ENCODE measurements around the gene KCNJ1.
A peak's percentile ranks its signal among the peaks of the same experiment; 100 is the strongest.

The KCNJ1 gene

DNA sequence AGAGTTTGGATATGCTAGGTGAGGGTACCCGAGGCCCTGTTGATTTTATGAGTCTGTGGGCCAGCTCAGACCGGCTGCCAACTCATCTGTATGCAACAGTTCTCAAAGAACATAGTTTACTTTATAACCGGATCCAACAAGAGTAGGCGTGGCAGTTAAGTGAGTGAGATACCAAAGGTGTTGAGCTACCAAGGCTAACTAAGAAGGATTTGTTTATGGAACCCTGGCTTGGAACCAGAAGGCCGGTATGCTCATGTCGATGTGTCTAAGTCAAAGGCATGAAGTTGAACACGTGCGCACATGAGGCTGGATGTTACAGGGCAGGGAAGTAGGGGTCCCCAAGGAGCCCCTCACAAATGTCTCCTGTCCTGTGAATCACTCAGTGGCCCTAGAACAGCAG, at the start of gene KCNJ1:
Gene KCNJ1, minus strand, starts transcription at position 20 of the 400 bp plus-strand sequence. CDS start 27,053 bp downstream, outside the sequence.
- ChIA-PET CTCF (no interaction called here), POLR2A (ENCODE audit: low non-redundant PET) (no interaction called here)
- no peak within 1 kb of the TSS for H3K27ac ChIP-seq
- DNase-seq (ENCODE audit: low spot score), result no peak
- no peak for TF ChIP-seq CTCF (conservative IDR thresholded peaks at IDR 0.05; ENCODE audit: low read depth)

DNA sequence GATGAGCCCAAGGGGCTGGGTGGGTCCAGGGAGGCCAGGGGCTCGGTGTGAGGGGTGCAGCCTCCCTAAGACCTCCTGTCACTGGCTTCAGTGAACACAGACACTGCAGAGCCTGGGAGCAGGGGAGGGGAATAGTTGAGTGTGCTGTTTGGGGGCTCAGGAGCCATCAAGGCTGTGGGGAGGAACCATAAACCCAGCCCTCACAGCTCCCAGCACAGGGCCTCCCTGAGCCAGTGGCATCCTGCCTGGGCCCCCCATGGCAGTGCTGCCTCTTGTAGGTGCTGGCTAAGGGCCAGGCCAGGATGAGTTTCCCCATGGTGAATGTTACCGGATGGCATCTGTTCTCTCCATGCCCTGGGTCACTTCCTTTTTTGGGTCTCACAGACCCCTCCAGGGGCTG, 49.6 kb upstream of the KCNJ1 start:
- H3K27ac ChIP-seq, result no peak overlapping the region
- TF ChIP-seq CTCF (conservative IDR thresholded peaks at IDR 0.05; ENCODE audit: low read depth), result no peak
- CTCF ChIA-PET, result no interaction called here
- POLR2A ChIA-PET (ENCODE audit: low non-redundant PET), result no interaction called here
- DNase-seq (ENCODE audit: low spot score), result no peak

- no peak for TF ChIP-seq CTCF (conservative IDR thresholded peaks at IDR 0.05; ENCODE audit: low read depth)
- DNase-seq (ENCODE audit: low spot score), result no peak
- H3K27ac ChIP-seq, result no peak overlapping the region
- CTCF ChIA-PET, result no interaction called here
- POLR2A ChIA-PET (ENCODE audit: low non-redundant PET), result no interaction called here
Measured at GRCh38 chr11:128916037-128916572, 49.0 kb upstream of the KCNJ1 start.

DNA sequence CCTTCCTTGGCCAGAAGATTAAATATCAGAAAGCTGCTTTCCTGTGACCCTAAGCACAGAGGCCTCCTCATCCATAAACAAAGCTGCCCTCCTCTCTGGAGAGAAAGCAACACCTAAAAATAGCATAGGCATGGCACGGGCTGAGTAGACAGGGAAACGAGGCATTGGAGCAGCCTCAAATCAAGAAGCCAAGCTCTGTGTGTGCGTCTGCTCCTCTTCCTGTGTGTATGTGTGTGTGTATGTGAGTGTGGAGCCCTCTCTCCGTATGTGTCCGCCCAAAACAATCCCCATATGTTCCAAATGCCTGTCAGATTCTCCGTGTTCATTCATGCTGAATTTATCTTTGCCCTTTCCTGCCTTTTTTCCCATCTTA, 48.0 kb upstream of the KCNJ1 start:
- H3K27ac ChIP-seq, result peak overlapping the region; percentile 50
- no peak for DNase-seq (ENCODE audit: low spot score)
- no peak for TF ChIP-seq CTCF (conservative IDR thresholded peaks at IDR 0.05; ENCODE audit: low read depth)
- ChIA-PET POLR2A (ENCODE audit: low non-redundant PET) (no interaction called here), CTCF (interaction anchor here (1.5 kb wide), 1 partner anchor 41 kb away, joined by 6 read pairs; no protein-coding TSS in a partner anchor)

DNA sequence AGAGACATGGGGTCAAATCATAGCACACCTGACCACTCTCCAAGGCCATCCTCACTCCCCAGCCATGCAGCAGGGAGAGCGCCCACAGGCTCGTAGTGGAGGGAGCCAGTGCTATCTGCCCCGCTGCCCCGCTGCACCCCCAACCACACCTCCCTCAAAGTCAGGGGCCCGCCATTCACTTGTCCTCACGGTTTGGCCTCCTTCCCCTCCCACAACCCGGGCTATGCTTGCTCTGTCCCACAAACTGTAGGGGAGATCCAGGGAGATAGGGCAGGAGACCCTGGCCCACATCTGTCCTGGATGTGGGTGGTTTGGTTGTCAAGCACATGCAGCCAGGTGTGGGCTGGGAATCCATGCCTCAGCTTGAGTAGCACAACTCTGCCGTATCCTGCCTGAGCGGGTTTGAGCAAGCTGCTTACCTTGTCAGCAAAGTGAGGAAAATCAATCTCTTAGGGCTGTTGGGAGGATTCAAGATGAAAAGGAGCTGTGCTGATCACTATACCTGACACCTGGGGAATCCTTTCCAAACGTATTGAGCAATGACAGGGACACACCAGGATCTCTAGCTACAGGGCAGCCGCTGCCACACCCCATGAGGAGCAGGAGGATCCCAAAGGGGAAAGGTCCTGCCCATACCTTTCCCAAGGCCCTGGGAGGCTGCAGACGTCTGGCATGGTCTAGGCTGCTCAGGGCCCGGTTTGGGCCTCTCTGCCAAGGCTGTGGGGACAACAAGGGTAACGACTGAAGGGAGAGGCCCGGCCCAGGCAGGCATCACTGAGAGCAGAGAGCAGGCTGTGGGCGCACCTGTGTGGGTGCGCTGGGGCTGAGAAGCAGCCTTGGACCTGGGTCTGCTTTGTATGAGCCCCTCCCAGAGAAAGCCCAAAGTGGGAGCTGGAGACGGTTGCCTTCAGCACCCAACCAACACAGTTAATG, 47.4 kb upstream of the KCNJ1 start:
- peak overlapping the region; percentile 50 for H3K27ac ChIP-seq
- DNase-seq (ENCODE audit: low spot score), result no peak
- POLR2A ChIA-PET (ENCODE audit: low non-redundant PET), result no interaction called here
- TF ChIP-seq CTCF (conservative IDR thresholded peaks at IDR 0.05; ENCODE audit: low read depth), result no peak
- CTCF ChIA-PET, result interaction anchor here (0.6 to 1.5 kb wide), 2 partner anchors 42 to 229 kb away, joined by 5 to 6 read pairs; no protein-coding TSS in a partner anchor

- CTCF ChIA-PET, result interaction anchor here (1.5 kb wide), 1 partner anchor 43 kb away, joined by 6 read pairs; no protein-coding TSS in a partner anchor
- TF ChIP-seq CTCF (conservative IDR thresholded peaks at IDR 0.05; ENCODE audit: low read depth), result no peak
- H3K27ac ChIP-seq, result peak overlapping the region; percentile 50
- DNase-seq (ENCODE audit: low spot score), result no peak
- POLR2A ChIA-PET (ENCODE audit: low non-redundant PET), result no interaction called here
Measured at GRCh38 chr11:128913806-128914205, 46.7 kb upstream of the KCNJ1 start.

Measured in RWPE1 (cell line).